GM12891 (cell line): Measurements from ENCODE around the gene TERB1.

Experiments used
- POLR2A ChIP-seq: IDR thresholded peaks from 2 replicates; pipeline ENCODE4 v1.6.1; 2011; ENCODE audit warnings: low read depth, low read length, control low read depth
- POLR2AphosphoS5 ChIP-seq: IDR thresholded peaks from 2 replicates; pipeline ENCODE4 v1.6.1; 2011; ENCODE audit warnings: low read depth, low read length, control low read depth

DNA sequence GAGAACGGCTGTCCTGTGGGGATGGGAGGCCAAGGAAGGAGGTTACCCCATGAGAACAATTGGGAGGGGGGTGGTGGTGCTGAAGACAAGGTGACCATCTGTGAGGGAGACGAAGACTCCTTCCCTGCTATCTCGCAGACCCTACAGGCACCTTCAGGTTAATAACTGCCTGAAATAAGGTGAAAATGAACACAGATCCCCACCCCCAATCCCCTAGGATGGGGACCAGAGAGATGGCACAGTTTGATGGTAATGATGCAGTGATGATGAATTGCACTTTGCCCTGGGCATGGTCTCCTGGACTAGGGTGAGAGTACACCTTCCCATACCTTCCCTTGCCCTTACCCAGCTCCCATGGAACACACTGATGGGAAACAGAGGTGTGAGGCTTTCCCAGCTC lies 30.8 kb upstream of the TERB1 start:
- no peak for TF ChIP-seq POLR2A
- no peak for TF ChIP-seq POLR2AphosphoS5
